ENCODE measurements around the gene DHRS2. TPM values are rescaled to one million over a fixed set of nuclear protein-coding genes. Genes with fewer than 3 reads are reported as not detected.

Gene DHRS2
- total and polyA plus RNA-seq, 5 experiments from 2014 or later, result not detected

DNA sequence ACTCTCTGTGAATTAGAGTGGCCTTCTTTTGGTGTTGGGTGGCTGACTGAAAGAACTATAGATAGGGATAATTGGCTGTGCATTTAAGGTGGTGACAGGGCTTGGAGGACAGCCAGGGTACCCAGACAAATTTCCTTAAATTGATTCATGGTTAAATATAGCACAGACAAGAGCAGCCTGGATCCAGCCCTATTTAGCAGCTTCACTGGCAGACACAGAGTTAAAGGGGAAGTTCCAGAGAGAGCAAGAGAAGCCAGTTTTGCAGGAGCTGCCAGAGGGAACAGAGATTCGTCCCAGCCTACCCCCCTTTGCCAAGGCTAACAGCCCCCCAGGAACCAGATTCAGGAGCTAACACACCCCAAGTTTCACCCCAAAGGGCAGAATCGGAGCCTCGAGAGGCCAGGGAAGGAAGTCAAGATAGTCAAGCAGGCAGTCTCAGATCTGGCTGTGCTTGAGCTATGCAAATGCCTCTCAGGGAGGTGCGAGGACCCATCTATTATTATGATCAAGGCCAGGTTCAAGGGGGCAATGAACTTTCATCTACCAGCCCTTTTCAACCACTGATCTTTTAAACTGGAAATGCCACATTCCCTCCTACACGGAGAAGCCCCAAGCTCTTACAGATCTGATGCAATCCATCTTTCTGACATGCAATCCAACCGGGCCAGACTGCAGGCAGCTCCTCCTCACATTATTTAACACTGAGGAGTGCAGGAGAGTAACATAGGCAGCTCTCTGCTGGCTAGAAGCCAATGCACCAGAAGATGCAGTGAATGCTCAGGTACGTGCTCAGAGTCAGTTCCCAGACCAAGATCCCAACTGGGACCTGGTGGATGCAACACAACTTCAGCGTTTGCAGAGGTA lies 58.2 kb downstream of the DHRS2 start:
- Mint-ChIP-seq H3K9me3 (peaks cover 0 to 10% (median 3%) of the 10 kb centered on the region in 9 donors), H3K4me3 (no peak overlapping the region), H3K36me3 (peaks cover 0 to 6% (median 0%) of the 10 kb centered on the region in 3 donors), H3K27me3 (peaks cover 8 to 24% (median 19%) of the 10 kb centered on the region in 5 donors), H3K4me1 (no peaks in the 10 kb centered on the region), H3K27ac (no peak overlapping the region)
- DNase-seq, result no peak
- POLR2A ChIA-PET, result no interaction called here
- ATAC-seq, result no peak

Other genes with a start within 250 kb of the DHRS2 start
- gene MYH6, start 228.1 kb upstream of the DHRS2 start, total RNA-seq, result not detected
- gene MYH6, start 228.1 kb upstream of the DHRS2 start, polyA plus RNA-seq, result not detected
- gene MYH7, start 200.7 kb upstream of the DHRS2 start, total RNA-seq, result not detected
- gene MYH7, start 200.7 kb upstream of the DHRS2 start, polyA plus RNA-seq, result not detected
- gene NGDN, start 166.7 kb upstream of the DHRS2 start, total RNA-seq, result 10 to 100 TPM; 83.7 to 86.6 TPM
- gene NGDN, start 166.7 kb upstream of the DHRS2 start, polyA plus RNA-seq, result 10 to 100 TPM; 64.0 to 84.8 (median 68.4) TPM
- 1 to 10 TPM in 1 of 2 experiments, under 1 TPM in 1; 0.62 to 1.0 TPM for gene ZFHX2, start 84.6 kb upstream of the DHRS2 start, total RNA-seq
- gene ZFHX2, start 84.6 kb upstream of the DHRS2 start, polyA plus RNA-seq, result under 1 TPM; 0.02 to 0.23 (median 0.03) TPM
- 10 to 100 TPM; 28.5 to 29.4 TPM for gene THTPA, start 80.1 kb upstream of the DHRS2 start, total RNA-seq
- 10 to 100 TPM; 14.9 to 15.6 (median 14.9) TPM for gene THTPA, start 80.1 kb upstream of the DHRS2 start, polyA plus RNA-seq
- 100 to 1,000 TPM; 483 to 529 TPM for gene AP1G2, start 68.6 kb upstream of the DHRS2 start, total RNA-seq
- gene AP1G2, start 68.6 kb upstream of the DHRS2 start, polyA plus RNA-seq, result 10 to 100 TPM; 67.8 to 91.4 (median 68.4) TPM
- gene JPH4, start 57.6 kb upstream of the DHRS2 start, total RNA-seq, result not detected
- under 1 TPM in 2 of 3 donors, not detected in 1; 0.07 to 0.29 TPM for gene JPH4, start 57.6 kb upstream of the DHRS2 start, polyA plus RNA-seq